H1 (cell line): ENCODE data around the gene PPARA. TPM values are rescaled to one million over a fixed set of nuclear protein-coding genes. Genes with fewer than 3 reads are reported as not detected.

Source experiments
- ASH2L ChIP-seq: fragments of 200-600, 300-600 bp; sonication (generic); IDR thresholded peaks from one replicate; pipeline ENCODE4 v1.7.1; 2017; ENCODE audit warnings: low read length
- BRCA1 ChIP-seq: IDR thresholded peaks from 2 replicates; pipeline ENCODE4 v1.6.1; 2012; ENCODE audit warnings: low read depth, low read length, improper control_type of control experiment
- CHD2 ChIP-seq: IDR thresholded peaks from 2 replicates; pipeline ENCODE4 v1.6.1; 2012; ENCODE audit warnings: low read length, improper control_type of control experiment
- KDM1A ChIP-seq: fragments of 200-600, 300-600 bp; sonication (generic); IDR thresholded peaks from 2 replicates; pipeline ENCODE4 v1.7.1; 2016; ENCODE audit warnings: mild to moderate bottlenecking, low read length, borderline replicate concordance
- POU5F1 ChIP-seq: IDR thresholded peaks from 2 replicates; pipeline ENCODE4 v1.6.1; 2011; ENCODE audit warnings: low read depth, mild to moderate bottlenecking, low read length, moderate library complexity
- RAD21 ChIP-seq, 2 experiments: IDR thresholded peaks in 1 of 2; conservative IDR thresholded peaks in 1 of 2; 2 replicates each; pipeline ENCODE4 v1.6.1; 2011; ENCODE audit warnings: low read depth in 2 of 2, low read length in 2 of 2, improper control_type of control experiment in 1 of 2, inconsistent platforms in 1 of 2, mild to moderate bottlenecking in 1 of 2, moderate library complexity in 1 of 2
- SIX5 ChIP-seq: IDR thresholded peaks from 2 replicates; pipeline ENCODE4 v1.6.1; 2011; ENCODE audit warnings: mild to moderate bottlenecking, low read depth, low read length
- ZNF274 ChIP-seq: IDR thresholded peaks from 2 replicates; pipeline ENCODE4 v1.7.0; 2012; ENCODE audit warnings: low read length, borderline replicate concordance; ENCODE audit errors: extremely low read depth
- polyA plus RNA-seq, 7 experiments: library from polyadenylated mRNA; depleted of rRNA in 3 of 7; stranded (reverse) in 5 of 7; unstranded in 2 of 7; fragments of >200 nt in 5 of 7; fragments of 200-250 nt in 2 of 7; gene quantifications; 1 replicate in 5 of 7; 2 replicates in 1 of 7; 4 replicates in 1 of 7; pipeline versions ENCODE4 v1.2.1 to v1.2.3, GENCODE V29; 2011 to 2013; ENCODE audit warnings: missing spikeins in 2 of 7, mixed read lengths in 2 of 7
- total RNA-seq: library from RNA; stranded (reverse); fragmentation: NEBNext Ultra II Directional; extraction: Animal tissue kit (Norgen Biotek cat#: 25700); gene quantifications from 2 replicates; pipeline ENCODE4 v1.2.1, GENCODE V29; 2021
- TF ChIP-seq, protein P1 (sequence below), 3 experiments: IDR thresholded peaks; 1 replicate in 2 of 3; 2 replicates in 1 of 3; pipeline versions ENCODE4 v1.5.1 to v1.6.1; 2011; ENCODE audit warnings: low read length in 3 of 3, mild to moderate bottlenecking in 3 of 3, inconsistent platforms in 2 of 3, low read depth in 1 of 3, moderate library complexity in 1 of 3; ENCODE audit not compliant: insufficient read depth in 1 of 3; ENCODE audit errors: control extremely low read depth in 1 of 3

The PPARA gene
- total and polyA plus RNA-seq, 2 of the 8 experiments (the other 6 are each of a cell fraction or from before 2014, with no cell fraction given), result 3.1 to 8.2 TPM

DNA sequence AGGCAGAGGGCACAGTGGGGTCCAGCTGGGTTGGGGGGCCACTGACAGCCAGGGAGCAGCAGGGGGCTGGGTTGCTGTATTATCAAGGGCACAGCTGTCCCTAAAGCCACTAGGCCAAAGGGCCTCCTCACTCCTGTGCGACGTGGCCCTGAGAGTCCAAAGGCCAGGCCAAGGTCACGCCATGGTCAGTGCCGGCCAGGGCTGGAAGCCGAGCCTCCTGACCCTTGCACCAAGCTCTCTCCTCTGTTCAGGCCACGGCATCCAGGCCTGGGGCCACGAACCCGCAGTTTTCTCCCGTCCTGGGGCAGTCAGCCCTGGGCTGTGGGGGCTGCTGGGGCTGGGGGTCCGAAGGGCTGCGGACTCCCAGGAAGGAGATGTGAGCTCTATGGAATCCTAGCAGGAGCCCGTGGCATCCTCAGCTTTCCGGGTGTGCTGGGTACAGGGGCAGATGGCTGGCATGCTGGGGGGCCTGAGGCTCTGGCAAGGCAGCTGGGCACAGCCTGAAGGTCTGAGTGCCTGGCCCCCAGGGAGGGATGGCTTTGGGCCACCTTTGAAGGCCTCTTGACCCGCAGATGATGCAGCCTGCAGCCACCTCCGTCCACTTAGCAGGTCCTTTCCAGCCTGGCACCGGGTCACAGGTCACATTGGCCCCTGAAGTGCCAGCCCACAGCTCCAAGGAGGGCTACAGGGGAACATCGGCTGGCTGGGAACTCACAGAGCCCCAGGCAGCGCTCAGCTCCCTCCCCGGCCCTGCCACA lies 17.3 kb upstream of the PPARA start (continued):
- TF ChIP-seq, protein P1, sequence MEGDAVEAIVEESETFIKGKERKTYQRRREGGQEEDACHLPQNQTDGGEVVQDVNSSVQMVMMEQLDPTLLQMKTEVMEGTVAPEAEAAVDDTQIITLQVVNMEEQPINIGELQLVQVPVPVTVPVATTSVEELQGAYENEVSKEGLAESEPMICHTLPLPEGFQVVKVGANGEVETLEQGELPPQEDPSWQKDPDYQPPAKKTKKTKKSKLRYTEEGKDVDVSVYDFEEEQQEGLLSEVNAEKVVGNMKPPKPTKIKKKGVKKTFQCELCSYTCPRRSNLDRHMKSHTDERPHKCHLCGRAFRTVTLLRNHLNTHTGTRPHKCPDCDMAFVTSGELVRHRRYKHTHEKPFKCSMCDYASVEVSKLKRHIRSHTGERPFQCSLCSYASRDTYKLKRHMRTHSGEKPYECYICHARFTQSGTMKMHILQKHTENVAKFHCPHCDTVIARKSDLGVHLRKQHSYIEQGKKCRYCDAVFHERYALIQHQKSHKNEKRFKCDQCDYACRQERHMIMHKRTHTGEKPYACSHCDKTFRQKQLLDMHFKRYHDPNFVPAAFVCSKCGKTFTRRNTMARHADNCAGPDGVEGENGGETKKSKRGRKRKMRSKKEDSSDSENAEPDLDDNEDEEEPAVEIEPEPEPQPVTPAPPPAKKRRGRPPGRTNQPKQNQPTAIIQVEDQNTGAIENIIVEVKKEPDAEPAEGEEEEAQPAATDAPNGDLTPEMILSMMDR (IDR thresholded peaks at IDR 0.05; ENCODE audit: control extremely low read depth in 1 of 3, insufficient read depth in 1 of 3, low read depth in 1 of 3, low read length in 3 of 3), result no peak
- TF ChIP-seq ASH2L (no peak), BRCA1 (no peak), RAD21 (IDR thresholded peaks at IDR 0.05 in 1 of 2, conservative IDR thresholded peaks at IDR 0.05 in 1 of 2; ENCODE audit: low read depth in 2 of 2, low read length in 2 of 2) (no peak), POU5F1 (no peak), ZNF274 (no peak), SIX5 (no peak), KDM1A (no peak), CHD2 (no peak)
